Sigmoid colon (tissue), 7 donors: ENCODE measurements around the gene CD200. TPM values are rescaled to one million over a fixed set of nuclear protein-coding genes. Genes with fewer than 3 reads are reported as not detected.
A peak's percentile ranks its signal among the peaks of the same experiment; 100 is the strongest.

Experiments
- DNase-seq: peaks from one replicate; pipeline ENCODE4 v3.0.0-alpha.2; 2019
- H3K27ac ChIP-seq, 4 donors: fragments of 200-600 bp; sonication (generic); one replicate each; pipeline ENCODE4 v1.5.1; 2016 to 2019; ENCODE audit warnings: mild to moderate bottlenecking in 1 of 4
- H3K27me3 ChIP-seq, 3 donors: fragments of 200-600 bp; sonication (generic); one replicate each; pipeline ENCODE4 v1.5.1; 2019; ENCODE audit warnings: mild to moderate bottlenecking in 1 of 3
- H3K36me3 ChIP-seq, 4 donors: fragments of 200-600 bp; sonication (generic); one replicate each; pipeline ENCODE4 v1.5.1; 2016 to 2019
- H3K4me1 ChIP-seq, 4 donors: fragments of 200-600 bp; sonication (generic); one replicate each; pipeline ENCODE4 v1.5.1; 2017 to 2019
- H3K4me3 ChIP-seq, 4 donors: fragments of 200-600 bp; sonication (generic); one replicate each; pipeline ENCODE4 v1.5.1; 2017 to 2019; ENCODE audit warnings: mild to moderate bottlenecking in 2 of 4, moderate library complexity in 1 of 4
- H3K9me3 ChIP-seq, 4 donors: fragments of 200-600 bp in 3 of 4; sonication (generic) in 3 of 4; one replicate each; pipeline versions ENCODE4 v1.5.1 to v1.6.1; 2013 to 2019
- EP300 ChIP-seq, 4 donors: sonication (generic); formaldehyde crosslinking; IDR thresholded peaks; one replicate each; pipeline ENCODE4 v1.6.1; 2017; ENCODE audit warnings: antibody characterized with exemption in 4 of 4
- POLR2A ChIP-seq, 2 donors: fragments of 450-650 bp; IDR thresholded peaks; one replicate each; pipeline ENCODE4 v1.6.1; 2016; ENCODE audit warnings: antibody characterized with exemption in 2 of 2, mild to moderate bottlenecking in 2 of 2, moderate library complexity in 2 of 2
- POLR2AphosphoS5 ChIP-seq, 4 donors: sonication (generic); formaldehyde crosslinking; IDR thresholded peaks; one replicate each; pipeline ENCODE4 v1.6.1; 2017; ENCODE audit warnings: antibody characterized with exemption in 4 of 4
- WGBS, 2 donors: extraction: QIAGEN DNeasy Blood & Tissue Kit; methylation state at CpG; one replicate each; pipeline ENCODE4 v1.1.7; 2013; 5-methylcytosine and 5-hydroxymethylcytosine counted together
- intact Hi-C: fragments of 100-400 bp; cut with DNase I; formaldehyde crosslinking; loops from one replicate; pipeline ENCODE4 v1.15.1; 2023
- polyA plus RNA-seq, 3 donors: library from polyadenylated mRNA; stranded (reverse); fragments of 200-250 nt; gene quantifications; one replicate each; pipeline ENCODE4 v1.2.3, GENCODE V29; 2013
- total RNA-seq, 4 donors: library from RNA; depleted of rRNA; stranded (reverse); fragments of >200 nt; gene quantifications; one replicate each; pipeline ENCODE4 v1.1.0, GENCODE V29; 2016
- TF ChIP-seq, protein P1 (sequence below), 4 experiments: fragments of 450-650 bp in 3 of 4; fragments of 200-600 bp in 1 of 4; IDR thresholded peaks; one replicate each; pipeline ENCODE4 v1.5.1; 2016 to 2019; ENCODE audit warnings: antibody characterized with exemption in 4 of 4, mild to moderate bottlenecking in 3 of 4, moderate library complexity in 2 of 4
- donor health status: healthy with polysubstance abuse.
- donor health status: Bipolar disorder and iron deficiency.
- donor health status: healthy.

The CD200 gene
- total and polyA plus RNA-seq, 7 donors: 1.2 to 13.0 (median 4.6) TPM

DNA sequence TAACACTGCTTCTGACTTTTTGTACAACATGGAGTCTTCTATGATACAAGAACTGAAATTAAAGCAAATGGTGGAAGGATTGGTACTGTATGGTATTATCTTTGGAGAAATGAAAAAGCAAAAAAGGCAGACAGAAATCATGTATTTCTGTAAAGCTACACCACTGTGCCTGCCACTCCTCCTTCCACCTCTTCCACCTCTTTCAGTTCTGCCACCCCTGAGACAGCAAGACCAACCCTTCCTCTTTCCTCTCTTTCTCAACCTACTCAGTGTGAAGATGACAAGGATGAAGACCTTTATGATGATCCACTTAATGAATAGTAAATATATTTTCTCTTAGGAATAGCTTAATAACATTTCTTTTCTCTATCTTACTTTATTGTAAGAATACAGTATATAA, 57.0 kb downstream of the CD200 start:
- DNase-seq: no peak
- intact Hi-C loops: loop anchor here (5.0 kb wide), 1 partner anchor 58 kb away; the partner anchor contains the start of gene CD200
- peak overlapping the region; percentile 69 to 82 (median 78) for H3K27ac ChIP-seq
- no peaks in the 10 kb centered on the region for H3K27me3 ChIP-seq
- H3K9me3 ChIP-seq: peaks cover 0 to 2% (median 0%) of the 10 kb centered on the region in 4 donors
- no peak overlapping the region for H3K4me3 ChIP-seq
- peaks cover 0 to 37% (median 29%) of the 10 kb centered on the region in 4 donors for H3K4me1 ChIP-seq
- TF ChIP-seq, protein P1, sequence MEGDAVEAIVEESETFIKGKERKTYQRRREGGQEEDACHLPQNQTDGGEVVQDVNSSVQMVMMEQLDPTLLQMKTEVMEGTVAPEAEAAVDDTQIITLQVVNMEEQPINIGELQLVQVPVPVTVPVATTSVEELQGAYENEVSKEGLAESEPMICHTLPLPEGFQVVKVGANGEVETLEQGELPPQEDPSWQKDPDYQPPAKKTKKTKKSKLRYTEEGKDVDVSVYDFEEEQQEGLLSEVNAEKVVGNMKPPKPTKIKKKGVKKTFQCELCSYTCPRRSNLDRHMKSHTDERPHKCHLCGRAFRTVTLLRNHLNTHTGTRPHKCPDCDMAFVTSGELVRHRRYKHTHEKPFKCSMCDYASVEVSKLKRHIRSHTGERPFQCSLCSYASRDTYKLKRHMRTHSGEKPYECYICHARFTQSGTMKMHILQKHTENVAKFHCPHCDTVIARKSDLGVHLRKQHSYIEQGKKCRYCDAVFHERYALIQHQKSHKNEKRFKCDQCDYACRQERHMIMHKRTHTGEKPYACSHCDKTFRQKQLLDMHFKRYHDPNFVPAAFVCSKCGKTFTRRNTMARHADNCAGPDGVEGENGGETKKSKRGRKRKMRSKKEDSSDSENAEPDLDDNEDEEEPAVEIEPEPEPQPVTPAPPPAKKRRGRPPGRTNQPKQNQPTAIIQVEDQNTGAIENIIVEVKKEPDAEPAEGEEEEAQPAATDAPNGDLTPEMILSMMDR (IDR thresholded peaks at IDR 0.05): no peak
- TF ChIP-seq POLR2A (IDR thresholded peaks at IDR 0.05) (no peak), EP300 (IDR thresholded peaks at IDR 0.05) (no peak), POLR2AphosphoS5 (IDR thresholded peaks at IDR 0.05) (no peak)
- H3K36me3 ChIP-seq: no peaks in the 10 kb centered on the region

DNA sequence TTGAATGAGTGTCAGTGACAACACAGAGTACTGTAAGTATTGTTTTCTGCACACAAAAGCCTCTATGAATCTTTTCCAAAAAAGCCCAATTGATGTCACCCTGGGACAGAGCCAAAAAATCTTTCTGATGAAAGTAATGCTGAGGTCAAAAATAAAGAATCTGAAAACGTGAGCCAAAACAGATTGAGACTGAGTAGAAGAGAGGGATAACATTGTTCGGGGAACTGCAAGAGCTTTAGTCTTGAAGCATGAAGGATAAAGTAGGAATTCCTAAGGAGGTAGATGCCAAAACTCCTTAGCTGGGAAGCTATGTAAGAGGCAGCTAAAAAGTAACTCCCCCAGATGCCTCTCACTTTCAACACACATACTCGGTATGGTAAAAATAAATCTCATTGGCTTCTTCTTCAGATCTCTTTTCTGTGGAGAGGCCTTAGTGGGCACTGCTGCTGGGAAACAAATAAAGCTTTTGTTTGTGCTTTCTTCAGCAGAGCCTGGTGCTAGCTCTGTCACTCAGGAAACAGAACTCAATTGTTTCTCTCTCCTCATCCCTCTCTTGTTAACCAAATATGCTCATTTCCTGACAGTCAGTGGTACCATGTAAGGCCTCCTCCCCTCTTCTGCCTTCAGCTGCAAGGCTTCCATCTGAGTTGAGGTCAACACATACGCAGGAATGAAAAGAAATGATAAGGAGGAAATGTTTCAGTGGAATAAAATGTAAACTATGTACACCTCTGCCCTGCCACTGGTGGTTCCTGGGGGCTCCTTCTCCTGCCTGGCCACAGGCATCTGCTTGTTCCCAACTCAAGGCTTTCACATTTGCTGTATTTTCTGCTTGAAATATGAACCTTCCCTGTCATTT, 58.1 kb downstream of the CD200 start:
- intact Hi-C loops: loop anchor here (5.0 kb wide), 1 partner anchor 59 kb away; the partner anchor contains the start of gene CD200
- Histone ChIP-seq H3K4me3 (no peak overlapping the region), H3K27ac (peak overlapping the region; percentile 69 to 82 (median 78)), H3K9me3 (peaks cover 0 to 2% (median 0%) of the 10 kb centered on the region in 4 donors), H3K36me3 (no peaks in the 10 kb centered on the region), H3K27me3 (no peaks in the 10 kb centered on the region), H3K4me1 (peaks cover 0 to 46% (median 38%) of the 10 kb centered on the region in 4 donors)
- 32 to 33% methylated on average over 4 of the region's 4 CpGs for WGBS, 2 donors
- no peak for DNase-seq
- TF ChIP-seq, protein P1 (IDR thresholded peaks at IDR 0.05): no peak
- no peak for TF ChIP-seq EP300 (IDR thresholded peaks at IDR 0.05)
- TF ChIP-seq POLR2A (IDR thresholded peaks at IDR 0.05): no peak
- TF ChIP-seq POLR2AphosphoS5 (IDR thresholded peaks at IDR 0.05): no peak

DNA sequence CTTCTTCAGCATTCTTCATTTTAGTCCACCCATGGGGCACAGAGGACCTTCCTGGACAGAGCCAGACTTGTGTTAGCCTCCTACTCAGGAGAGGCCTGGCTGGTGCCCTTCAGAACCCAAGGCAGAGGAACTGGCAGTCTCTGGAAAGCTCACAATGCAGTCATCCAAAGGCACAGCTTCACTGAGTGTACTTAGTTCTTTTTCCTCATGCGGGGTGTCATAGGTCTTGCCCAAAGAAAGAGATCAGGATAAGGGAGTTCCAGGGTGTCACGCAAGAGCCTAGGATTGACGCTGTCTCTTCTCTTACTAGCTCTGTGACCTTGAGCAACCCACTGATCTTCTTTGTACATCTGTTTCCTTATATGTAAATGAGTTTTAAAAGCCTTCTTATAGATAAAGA, 58.7 kb downstream of the CD200 start:
- TF ChIP-seq POLR2AphosphoS5 (IDR thresholded peaks at IDR 0.05) (no peak), EP300 (IDR thresholded peaks at IDR 0.05) (no peak), POLR2A (IDR thresholded peaks at IDR 0.05) (no peak)
- TF ChIP-seq, protein P1 (IDR thresholded peaks at IDR 0.05): no peak
- 70 to 74% methylated on average over 3 of the region's 3 CpGs for WGBS, 2 donors
- Histone ChIP-seq H3K4me3 (no peak overlapping the region), H3K9me3 (peaks cover 0 to 2% (median 0%) of the 10 kb centered on the region in 4 donors), H3K36me3 (no peaks in the 10 kb centered on the region), H3K27ac (peak overlapping the region; percentile 69 to 82 (median 78)), H3K4me1 (peaks cover 0 to 53% (median 42%) of the 10 kb centered on the region in 4 donors), H3K27me3 (no peaks in the 10 kb centered on the region)
- no peak for DNase-seq
- intact Hi-C loops: loop anchor here (5.0 kb wide), 1 partner anchor 59 kb away; the partner anchor contains the start of gene CD200

DNA sequence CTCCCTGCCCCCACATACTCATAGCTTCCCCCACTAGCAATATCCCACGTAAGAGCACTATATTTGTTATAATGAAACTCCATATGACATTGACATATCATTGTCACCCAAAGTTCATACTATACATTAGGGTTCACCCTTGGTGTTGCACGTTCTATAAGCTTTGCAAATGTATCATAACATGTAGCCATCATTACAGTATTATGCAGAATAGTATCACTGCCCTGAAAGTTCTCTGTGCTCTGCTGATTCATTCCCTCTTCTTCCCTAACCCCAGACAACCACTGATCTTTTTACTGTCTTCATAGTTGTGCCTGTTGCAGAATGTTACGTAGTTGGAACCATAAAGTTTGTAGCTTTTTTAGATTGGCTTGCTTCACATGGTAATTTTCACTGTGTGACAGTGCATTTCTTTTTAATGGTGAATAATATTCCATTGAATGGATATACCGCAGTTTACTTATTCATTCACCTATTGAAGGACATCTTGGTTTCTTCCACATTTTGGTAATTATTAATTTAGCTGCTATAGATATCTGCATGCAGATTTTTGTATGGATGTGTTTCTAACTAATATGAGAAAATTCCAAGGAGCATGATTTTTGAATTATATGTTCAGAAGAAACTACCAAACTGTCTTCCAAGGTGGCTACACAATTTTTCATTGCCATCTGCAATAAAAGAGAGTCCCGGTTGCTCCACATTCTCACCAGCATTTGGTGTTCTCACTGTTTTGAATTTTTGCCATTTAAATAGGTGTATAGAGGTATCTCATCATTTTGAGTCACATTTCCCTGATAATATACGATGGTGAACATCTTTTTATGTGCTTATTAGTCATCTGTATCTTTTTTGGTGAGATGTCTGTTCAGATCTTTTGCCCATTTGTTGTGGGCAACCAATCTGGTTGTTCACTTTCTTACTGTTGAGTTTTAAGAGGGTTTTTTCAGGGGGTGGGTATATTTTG, 59.7 kb downstream of the CD200 start:
- peaks cover 0 to 55% (median 42%) of the 10 kb centered on the region in 4 donors for H3K4me1 ChIP-seq
- no peak for DNase-seq
- H3K27me3 ChIP-seq: no peaks in the 10 kb centered on the region
- no peaks in the 10 kb centered on the region for H3K36me3 ChIP-seq
- no peak for TF ChIP-seq POLR2A (IDR thresholded peaks at IDR 0.05)
- TF ChIP-seq EP300 (IDR thresholded peaks at IDR 0.05): no peak
- TF ChIP-seq POLR2AphosphoS5 (IDR thresholded peaks at IDR 0.05): no peak
- TF ChIP-seq, protein P1 (IDR thresholded peaks at IDR 0.05): no peak
- H3K4me3 ChIP-seq: no peak overlapping the region
- H3K9me3 ChIP-seq: peaks cover 0 to 2% (median 0%) of the 10 kb centered on the region in 4 donors
- intact Hi-C loops: loop anchor here (5.0 kb wide), 1 partner anchor 60 kb away; the partner anchor contains the start of gene CD200
- peak overlapping the region in 3 of 4 donors; percentile 75 to 82 (median 81) for H3K27ac ChIP-seq
- 75 to 78% methylated on average over 6 of the region's 6 CpGs for WGBS, 2 donors
